ENCODE data around the gene EIF3B.

DNA sequence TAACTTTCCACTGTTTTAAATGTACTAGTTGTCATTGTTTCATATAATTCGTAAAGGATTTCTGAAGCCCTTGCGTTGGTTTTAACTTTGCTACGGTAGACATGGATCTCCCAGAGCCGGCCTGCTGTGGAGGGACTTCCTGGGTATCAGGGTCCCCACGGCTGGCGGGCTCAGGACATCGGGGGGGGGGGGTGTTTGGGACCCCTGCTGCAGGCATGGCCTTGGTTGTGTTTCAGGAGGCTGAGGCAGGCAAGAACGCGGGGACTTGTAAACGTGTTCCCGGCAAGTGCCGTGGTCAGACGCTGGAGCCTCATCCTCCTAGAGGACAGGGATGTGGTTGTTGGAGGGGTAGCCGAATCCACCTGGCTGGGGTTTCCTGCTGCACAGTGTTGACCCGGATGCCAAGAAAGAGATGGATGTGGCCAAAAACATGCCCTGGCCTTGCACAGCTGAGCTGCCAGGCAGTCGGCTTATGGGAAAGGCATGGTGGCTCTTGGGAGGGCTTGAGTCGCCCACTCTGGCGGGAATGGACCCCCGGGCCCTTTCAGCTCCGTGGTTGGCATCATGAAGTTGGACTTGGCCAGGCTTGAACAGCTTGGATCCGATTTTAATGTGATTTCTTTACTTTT lies 27.4 kb downstream of the EIF3B start:
- TF ChIP-seq, protein P1, sequence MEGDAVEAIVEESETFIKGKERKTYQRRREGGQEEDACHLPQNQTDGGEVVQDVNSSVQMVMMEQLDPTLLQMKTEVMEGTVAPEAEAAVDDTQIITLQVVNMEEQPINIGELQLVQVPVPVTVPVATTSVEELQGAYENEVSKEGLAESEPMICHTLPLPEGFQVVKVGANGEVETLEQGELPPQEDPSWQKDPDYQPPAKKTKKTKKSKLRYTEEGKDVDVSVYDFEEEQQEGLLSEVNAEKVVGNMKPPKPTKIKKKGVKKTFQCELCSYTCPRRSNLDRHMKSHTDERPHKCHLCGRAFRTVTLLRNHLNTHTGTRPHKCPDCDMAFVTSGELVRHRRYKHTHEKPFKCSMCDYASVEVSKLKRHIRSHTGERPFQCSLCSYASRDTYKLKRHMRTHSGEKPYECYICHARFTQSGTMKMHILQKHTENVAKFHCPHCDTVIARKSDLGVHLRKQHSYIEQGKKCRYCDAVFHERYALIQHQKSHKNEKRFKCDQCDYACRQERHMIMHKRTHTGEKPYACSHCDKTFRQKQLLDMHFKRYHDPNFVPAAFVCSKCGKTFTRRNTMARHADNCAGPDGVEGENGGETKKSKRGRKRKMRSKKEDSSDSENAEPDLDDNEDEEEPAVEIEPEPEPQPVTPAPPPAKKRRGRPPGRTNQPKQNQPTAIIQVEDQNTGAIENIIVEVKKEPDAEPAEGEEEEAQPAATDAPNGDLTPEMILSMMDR (IDR thresholded peaks at IDR 0.05; ENCODE audit: low read length) = no peak
- no peak for TF ChIP-seq EZH2 (IDR thresholded peaks at IDR 0.05; ENCODE audit: borderline replicate concordance, low read length)
